H1 (cell line): Measurements from ENCODE around the gene ZNF8. TPM values are rescaled to one million over a fixed set of nuclear protein-coding genes. Genes with fewer than 3 reads are reported as not detected.

Experiments
- CTCF ChIA-PET: fragments of 300-600 bp; sonication (Branson Sonifier 250); formaldehyde crosslinking; loops from one replicate; lab custom pipeline; 2021; ENCODE audit not compliant: partially characterized antibody; lab: Charles Lee
- POLR2A ChIA-PET: fragments of 300-600 bp; sonication (Branson Sonifier 250); formaldehyde crosslinking; loops from one replicate; lab custom pipeline; 2021; ENCODE audit warnings: inconsistent platforms; ENCODE audit not compliant: partially characterized antibody; lab: Charles Lee
- DNase-seq, 2 experiments: peaks; one replicate each; pipeline versions ENCODE4 v3.0.0 to v3.0.0-alpha.2; 2010 to 2022; ENCODE audit warnings: low spot score in 2 of 2, low read depth in 1 of 2, mixed read lengths in 1 of 2
- FAIRE-seq: peaks from 2 replicates; lab custom pipeline; 2011; peaks lifted over from hg19 to GRCh38; lab: Jason Lieb, UNC
- H2AFZ ChIP-seq: 2 replicates; pipeline ENCODE4 v1.8.1; 2012; ENCODE audit warnings: low read length, inconsistent platforms
- H2AK5ac ChIP-seq: 2 replicates; pipeline ENCODE4 v1.6.1; 2013; ENCODE audit warnings: low read depth, low read length
- H2BK120ac ChIP-seq: replicated peaks from 2 replicates; pipeline ENCODE3; 2013; ENCODE audit warnings: low read depth, low read length, inconsistent platforms
- H2BK12ac ChIP-seq: 2 replicates; pipeline ENCODE4 v1.6.1; 2013; ENCODE audit warnings: low read depth, low read length
- H2BK15ac ChIP-seq: 2 replicates; pipeline ENCODE4 v1.6.1; 2013; ENCODE audit warnings: low read length
- H2BK20ac ChIP-seq: 2 replicates; pipeline ENCODE4 v1.6.1; 2013; ENCODE audit warnings: low read length
- H2BK5ac ChIP-seq: 2 replicates; pipeline ENCODE4 v1.6.1; 2013; ENCODE audit warnings: low read depth, low read length
- H3K14ac ChIP-seq: 2 replicates; pipeline ENCODE4 v1.6.1; 2013; ENCODE audit warnings: inconsistent platforms; ENCODE audit not compliant: insufficient read length
- H3K18ac ChIP-seq: 2 replicates; pipeline ENCODE4 v1.6.1; 2013; ENCODE audit warnings: low read length; ENCODE audit errors: extremely low read depth
- H3K23ac ChIP-seq: 2 replicates; pipeline ENCODE4 v1.6.1; 2013; ENCODE audit warnings: inconsistent platforms; ENCODE audit not compliant: insufficient read length
- H3K23me2 ChIP-seq: 2 replicates; pipeline ENCODE4 v1.6.1; 2013; ENCODE audit warnings: low read depth, low read length
- H3K27ac ChIP-seq: 2 replicates; pipeline ENCODE4 v1.6.1; 2011; ENCODE audit warnings: low read depth, low read length, inconsistent platforms
- H3K27me3 ChIP-seq, 4 experiments: replicated peaks in 1 of 4; 1 replicate in 1 of 4; 2 replicates in 3 of 4; pipeline versions ENCODE4 v1.6.1 to v1.8.1; 2011 to 2013; ENCODE audit warnings: low read length in 3 of 4, mild to moderate bottlenecking in 3 of 4, inconsistent platforms in 2 of 4, mixed read lengths in 2 of 4, moderate library complexity in 1 of 4; ENCODE audit not compliant: control insufficient read depth in 3 of 4, insufficient read depth in 3 of 4; ENCODE audit errors: extremely low read depth in 1 of 4
- H3K36me3 ChIP-seq, 4 experiments: 2 replicates each; pipeline versions ENCODE4 v1.6.1 to v1.8.1; 2011 to 2013; ENCODE audit warnings: mild to moderate bottlenecking in 4 of 4, low read length in 3 of 4, moderate library complexity in 2 of 4, control low read depth in 1 of 4, inconsistent platforms in 1 of 4; ENCODE audit not compliant: insufficient read depth in 4 of 4, control insufficient read depth in 2 of 4
- H3K4ac ChIP-seq: replicated peaks from 2 replicates; pipeline ENCODE3; 2013; ENCODE audit warnings: low read length, low read depth, mixed read lengths, inconsistent platforms; ENCODE audit not compliant: insufficient read length
- H3K4me1 ChIP-seq, 4 experiments: replicated peaks in 1 of 4; 1 replicate in 1 of 4; 2 replicates in 3 of 4; pipeline versions ENCODE4 v1.6.1 to v1.8.1; 2011 to 2013; ENCODE audit warnings: low read length in 3 of 4, inconsistent platforms in 2 of 4, mixed read lengths in 1 of 4; ENCODE audit not compliant: insufficient read depth in 4 of 4, control insufficient read depth in 3 of 4
- H3K4me2 ChIP-seq, 2 experiments: 2 replicates each; pipeline versions ENCODE4 v1.6.1 to v1.8.1; 2011 to 2013; ENCODE audit warnings: low read depth in 2 of 2, low read length in 2 of 2, control low read depth in 1 of 2, inconsistent platforms in 1 of 2, mild to moderate bottlenecking in 1 of 2; ENCODE audit not compliant: insufficient read depth in 1 of 2
- H3K4me3 ChIP-seq, 4 experiments: fragments of 200-600, 300-600 bp in 1 of 4; sonication (generic), shearing (Covaris generic), sonication (Bioruptor Twin) in 1 of 4; 2 replicates each; pipeline versions ENCODE4 v1.5.1 to v1.8.1; 2011 to 2016; ENCODE audit warnings: low read length in 4 of 4, low read depth in 3 of 4, control low read depth in 2 of 4, inconsistent platforms in 2 of 4, mild to moderate bottlenecking in 2 of 4, mixed read lengths in 1 of 4, moderate library complexity in 1 of 4; ENCODE audit not compliant: insufficient read depth in 2 of 4; ENCODE audit errors: extremely low read depth in 1 of 4
- H3K56ac ChIP-seq: replicated peaks from 2 replicates; pipeline ENCODE3; 2013; ENCODE audit warnings: low read depth, mild to moderate bottlenecking, mixed read lengths, low read length, inconsistent platforms; ENCODE audit not compliant: insufficient read length
- H3K79me1 ChIP-seq: 2 replicates; pipeline ENCODE4 v1.6.1; 2013; ENCODE audit warnings: low read depth, low read length, control low read depth
- H3K79me2 ChIP-seq, 2 experiments: 2 replicates each; pipeline versions ENCODE4 v1.6.1 to v1.8.1; 2012 to 2013; ENCODE audit warnings: low read length in 2 of 2, mild to moderate bottlenecking in 2 of 2, inconsistent platforms in 1 of 2; ENCODE audit not compliant: insufficient read depth in 2 of 2, control insufficient read depth in 1 of 2
- H3K9ac ChIP-seq, 4 experiments: replicated peaks in 1 of 4; 1 replicate in 1 of 4; 2 replicates in 3 of 4; pipeline versions ENCODE4 v1.6.1 to v1.8.1; 2011 to 2013; ENCODE audit warnings: low read depth in 3 of 4, low read length in 3 of 4, control low read depth in 2 of 4, mild to moderate bottlenecking in 2 of 4, moderate library complexity in 2 of 4, inconsistent platforms in 1 of 4; ENCODE audit errors: extremely low read depth in 1 of 4
- H3K9me3 ChIP-seq, 2 experiments: 2 replicates each; pipeline versions ENCODE4 v1.6.1 to v1.8.1; 2012 to 2013; ENCODE audit warnings: mild to moderate bottlenecking in 2 of 2, moderate library complexity in 2 of 2, control low read depth in 1 of 2, inconsistent platforms in 1 of 2, low read depth in 1 of 2, low read length in 1 of 2, mixed read lengths in 1 of 2; ENCODE audit not compliant: insufficient read depth in 2 of 2
- H4K20me1 ChIP-seq, 2 experiments: replicated peaks in 1 of 2; 2 replicates each; pipeline versions ENCODE3 to v1.8.1; 2011 to 2013; ENCODE audit warnings: inconsistent platforms in 2 of 2, low read length in 2 of 2, mild to moderate bottlenecking in 1 of 2; ENCODE audit not compliant: insufficient read depth in 2 of 2, control insufficient read depth in 1 of 2
- H4K5ac ChIP-seq: 2 replicates; pipeline ENCODE4 v1.6.1; 2013; ENCODE audit warnings: low read length, low read depth, mixed read lengths, inconsistent platforms; ENCODE audit not compliant: insufficient read length
- H4K8ac ChIP-seq: 2 replicates; pipeline ENCODE4 v1.8.0; 2013; ENCODE audit warnings: mild to moderate bottlenecking, moderate library complexity, low read length, inconsistent platforms; ENCODE audit not compliant: insufficient read depth; ENCODE audit errors: extremely low read depth
- H4K91ac ChIP-seq: replicated peaks from 2 replicates; pipeline ENCODE3; 2013; ENCODE audit warnings: low read length, mixed read lengths, inconsistent platforms; ENCODE audit not compliant: insufficient read length
- CHD1 ChIP-seq: IDR thresholded peaks from 2 replicates; pipeline ENCODE4 v1.6.1; 2012; ENCODE audit warnings: low read depth, low read length, improper control_type of control experiment
- RAD21 ChIP-seq, 2 experiments: IDR thresholded peaks in 1 of 2; conservative IDR thresholded peaks in 1 of 2; 2 replicates each; pipeline ENCODE4 v1.6.1; 2011; ENCODE audit warnings: low read depth in 2 of 2, low read length in 2 of 2, improper control_type of control experiment in 1 of 2, inconsistent platforms in 1 of 2, mild to moderate bottlenecking in 1 of 2, moderate library complexity in 1 of 2
- RNF2 ChIP-seq: fragments of 200-900, 300-1000 bp; sonication (generic); IDR thresholded peaks from 2 replicates; pipeline ENCODE4 v1.7.1; 2016; ENCODE audit warnings: borderline replicate concordance, low read depth, mild to moderate bottlenecking, antibody characterized with exemption, low read length; ENCODE audit not compliant: poor library complexity, severe bottlenecking; ENCODE audit errors: missing control alignments
- TAF1 ChIP-seq: IDR thresholded peaks from 2 replicates; pipeline ENCODE4 v1.6.1; 2011; ENCODE audit warnings: mild to moderate bottlenecking, low read depth, low read length
- TEAD4 ChIP-seq: IDR thresholded peaks from 2 replicates; pipeline ENCODE4 v1.6.1; 2012; ENCODE audit warnings: low read depth, low read length, inconsistent platforms, mixed read lengths
- YY1 ChIP-seq: IDR thresholded peaks from 2 replicates; pipeline ENCODE4 v1.6.1; 2011; ENCODE audit warnings: low read depth, mild to moderate bottlenecking, low read length
- WGBS, 2 experiments: shearing (Covaris generic) in 1 of 2; methylation state at CpG; one replicate each; pipeline versions ENCODE4 v1.1.6 to v1.1.7; 2013 to 2015; ENCODE audit warnings: low lambda C conversion rate in 2 of 2, mixed read lengths in 2 of 2, inconsistent platforms in 1 of 2, low coverage in 1 of 2, missing lambda C conversion rate in 1 of 2; ENCODE audit not compliant: insufficient replicate concordance in 2 of 2, insufficient coverage in 1 of 2, insufficient read length in 1 of 2; ENCODE audit errors: extremely low coverage in 1 of 2, missing lambda C conversion rate in 1 of 2; 5-methylcytosine and 5-hydroxymethylcytosine counted together
- polyA plus RNA-seq, 7 experiments: library from polyadenylated mRNA; depleted of rRNA in 3 of 7; stranded (reverse) in 5 of 7; unstranded in 2 of 7; fragments of >200 nt in 5 of 7; fragments of 200-250 nt in 2 of 7; gene quantifications; 1 replicate in 5 of 7; 2 replicates in 1 of 7; 4 replicates in 1 of 7; pipeline versions ENCODE4 v1.2.1 to v1.2.3, GENCODE V29; 2011 to 2013; ENCODE audit warnings: missing spikeins in 2 of 7, mixed read lengths in 2 of 7
- total RNA-seq: library from RNA; stranded (reverse); fragmentation: NEBNext Ultra II Directional; extraction: Animal tissue kit (Norgen Biotek cat#: 25700); gene quantifications from 2 replicates; pipeline ENCODE4 v1.2.1, GENCODE V29; 2021
- TF ChIP-seq, protein P1 (sequence below), 3 experiments: IDR thresholded peaks; 1 replicate in 2 of 3; 2 replicates in 1 of 3; pipeline versions ENCODE4 v1.5.1 to v1.6.1; 2011; ENCODE audit warnings: low read length in 3 of 3, mild to moderate bottlenecking in 3 of 3, inconsistent platforms in 2 of 3, low read depth in 1 of 3, moderate library complexity in 1 of 3; ENCODE audit not compliant: insufficient read depth in 1 of 3; ENCODE audit errors: control extremely low read depth in 1 of 3
- TF ChIP-seq, protein P2 (sequence below): IDR thresholded peaks from 2 replicates; pipeline ENCODE4 v1.6.1; 2012; ENCODE audit warnings: low read length, inconsistent platforms

The ZNF8 gene
- total and polyA plus RNA-seq, 2 of the 8 experiments (the other 6 are each of a cell fraction or from before 2014, with no cell fraction given), result 9.2 to 21.5 TPM

DNA sequence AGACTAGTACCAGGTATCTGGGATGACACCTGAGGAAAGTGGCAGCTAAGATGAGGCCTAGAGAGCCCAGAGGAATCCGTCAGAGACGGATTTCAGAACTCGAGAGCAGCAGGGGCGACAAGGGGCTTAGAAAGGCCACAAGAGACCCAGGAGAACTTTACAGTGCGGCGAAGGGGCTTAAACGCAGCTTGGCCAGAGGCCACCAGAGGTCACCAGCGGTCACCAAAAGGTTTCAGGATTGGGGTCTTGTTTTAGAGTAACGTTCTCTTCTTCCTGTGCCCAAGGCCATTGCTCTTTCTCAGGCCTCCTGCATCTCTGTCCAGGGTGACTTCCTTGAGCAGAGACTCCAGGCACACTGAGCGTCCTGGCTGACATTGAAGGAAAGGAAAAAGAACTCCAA, 50.2 kb downstream of the ZNF8 start:
- H2BK20ac ChIP-seq, result no peak overlapping the region
- no peak overlapping the region for H2AFZ ChIP-seq
- H3K27me3 ChIP-seq, result 0 out of 7 replicates have a peak, but pooled peaks cover 0 to 3% (median 0%) of the 10 kb centered on the region in 4 experiments
- H3K79me2 ChIP-seq, result peaks cover 0 to 15% of the 10 kb centered on the region in 2 experiments; a peak in 2 of 4 replicates
- H2BK5ac ChIP-seq, result no peak overlapping the region
- H3K79me1 ChIP-seq, result peaks cover 11% of the 10 kb centered on the region
- no peak overlapping the region for H4K91ac ChIP-seq
- ChIA-PET POLR2A (interaction anchor here (1.0 to 1.4 kb wide), 10 partner anchors 18 to 191 kb away, joined by 3 to 5 read pairs (median 4); partner anchors contain the start of genes ZBTB45, ZNF497 and ZNF544), CTCF (interaction anchor here (1.0 to 4.7 kb wide), 9 partner anchors 11 to 252 kb away, joined by 3 to 30 read pairs (median 4); no protein-coding TSS in a partner anchor)
- H3K4me2 ChIP-seq, result no peak overlapping the region
- peak; percentile 13 for FAIRE-seq
- H3K36me3 ChIP-seq, result no peaks in the 10 kb centered on the region
- H4K8ac ChIP-seq, result no peak overlapping the region
- H3K18ac ChIP-seq, result no peak overlapping the region
- H3K56ac ChIP-seq, result no peak overlapping the region
- H3K23ac ChIP-seq, result no peak overlapping the region
- no peak overlapping the region for H3K27ac ChIP-seq
- 34% methylated on average over 10 of the region's 10 CpGs; no CpG with 5 or more reads in 1 of the 2 experiments for WGBS, 2 experiments
- H2AK5ac ChIP-seq, result no peak overlapping the region
- no peak overlapping the region for H2BK12ac ChIP-seq
- no peak overlapping the region for H4K5ac ChIP-seq
- no peak overlapping the region for H3K14ac ChIP-seq
- peaks cover 12% of the 10 kb centered on the region for H3K23me2 ChIP-seq
- H3K4ac ChIP-seq, result no peak overlapping the region
- no peaks in the 10 kb centered on the region for H3K4me1 ChIP-seq
- no peak overlapping the region for H2BK120ac ChIP-seq
- H3K4me3 ChIP-seq, result no peak overlapping the region
- no peak overlapping the region for H2BK15ac ChIP-seq
- no peaks in the 10 kb centered on the region for H3K9me3 ChIP-seq
- H4K20me1 ChIP-seq, result peaks cover 0 to 3% of the 10 kb centered on the region in 2 experiments
- DNase-seq, result peak; percentile 27 to 78
- no peak overlapping the region for H3K9ac ChIP-seq
- TF ChIP-seq RNF2 (no peak), TEAD4 (no peak), CHD1 (no peak), YY1 (no peak), TAF1 (no peak), RAD21 (IDR thresholded peaks at IDR 0.05 in 1 of 2, conservative IDR thresholded peaks at IDR 0.05 in 1 of 2; ENCODE audit: low read depth in 2 of 2, low read length in 2 of 2) (peak; percentile 79 to 82)
- TF ChIP-seq, protein P1, sequence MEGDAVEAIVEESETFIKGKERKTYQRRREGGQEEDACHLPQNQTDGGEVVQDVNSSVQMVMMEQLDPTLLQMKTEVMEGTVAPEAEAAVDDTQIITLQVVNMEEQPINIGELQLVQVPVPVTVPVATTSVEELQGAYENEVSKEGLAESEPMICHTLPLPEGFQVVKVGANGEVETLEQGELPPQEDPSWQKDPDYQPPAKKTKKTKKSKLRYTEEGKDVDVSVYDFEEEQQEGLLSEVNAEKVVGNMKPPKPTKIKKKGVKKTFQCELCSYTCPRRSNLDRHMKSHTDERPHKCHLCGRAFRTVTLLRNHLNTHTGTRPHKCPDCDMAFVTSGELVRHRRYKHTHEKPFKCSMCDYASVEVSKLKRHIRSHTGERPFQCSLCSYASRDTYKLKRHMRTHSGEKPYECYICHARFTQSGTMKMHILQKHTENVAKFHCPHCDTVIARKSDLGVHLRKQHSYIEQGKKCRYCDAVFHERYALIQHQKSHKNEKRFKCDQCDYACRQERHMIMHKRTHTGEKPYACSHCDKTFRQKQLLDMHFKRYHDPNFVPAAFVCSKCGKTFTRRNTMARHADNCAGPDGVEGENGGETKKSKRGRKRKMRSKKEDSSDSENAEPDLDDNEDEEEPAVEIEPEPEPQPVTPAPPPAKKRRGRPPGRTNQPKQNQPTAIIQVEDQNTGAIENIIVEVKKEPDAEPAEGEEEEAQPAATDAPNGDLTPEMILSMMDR (IDR thresholded peaks at IDR 0.05; ENCODE audit: control extremely low read depth in 1 of 3, insufficient read depth in 1 of 3, low read depth in 1 of 3, low read length in 3 of 3), result peak; percentile 73 to 82 (median 77)
- TF ChIP-seq, protein P2, sequence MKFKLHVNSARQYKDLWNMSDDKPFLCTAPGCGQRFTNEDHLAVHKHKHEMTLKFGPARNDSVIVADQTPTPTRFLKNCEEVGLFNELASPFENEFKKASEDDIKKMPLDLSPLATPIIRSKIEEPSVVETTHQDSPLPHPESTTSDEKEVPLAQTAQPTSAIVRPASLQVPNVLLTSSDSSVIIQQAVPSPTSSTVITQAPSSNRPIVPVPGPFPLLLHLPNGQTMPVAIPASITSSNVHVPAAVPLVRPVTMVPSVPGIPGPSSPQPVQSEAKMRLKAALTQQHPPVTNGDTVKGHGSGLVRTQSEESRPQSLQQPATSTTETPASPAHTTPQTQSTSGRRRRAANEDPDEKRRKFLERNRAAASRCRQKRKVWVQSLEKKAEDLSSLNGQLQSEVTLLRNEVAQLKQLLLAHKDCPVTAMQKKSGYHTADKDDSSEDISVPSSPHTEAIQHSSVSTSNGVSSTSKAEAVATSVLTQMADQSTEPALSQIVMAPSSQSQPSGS, result no peak
